Right forelimb (tissue), 1 donor: Measurements from ENCODE around the gene SEH1L.
"Not testable (repeated sequence)": the region's sequence is repeated elsewhere in the genome, so short reads cannot be mapped to it uniquely, and the experiment has no call there.

ENCODE experiments used
- DNase-seq: peaks from one replicate; pipeline ENCODE4 v3.0.0-alpha.2; 2018

The SEH1L gene

DNA sequence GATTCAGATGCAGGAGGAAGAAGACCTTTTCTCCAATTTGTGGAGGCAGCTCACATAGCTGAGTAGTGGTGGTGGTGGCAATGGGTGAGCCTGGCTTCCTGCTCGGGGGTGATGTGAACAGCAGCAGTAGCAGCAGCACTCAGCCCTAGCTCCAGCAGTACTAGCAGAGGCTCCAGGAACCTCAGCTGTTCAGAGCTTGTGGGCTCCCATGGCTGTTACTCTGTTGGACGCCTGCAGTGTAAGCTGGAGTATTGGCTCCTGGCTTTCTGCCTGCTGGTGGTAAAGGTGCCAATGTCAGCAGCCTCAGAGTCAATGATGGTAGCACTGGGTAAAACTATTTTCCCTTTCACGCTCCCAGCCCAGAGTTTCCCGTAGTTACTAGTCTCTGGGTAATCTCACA, 3.1 kb upstream of the SEH1L start:
- peak; percentile 67 for DNase-seq

DNA sequence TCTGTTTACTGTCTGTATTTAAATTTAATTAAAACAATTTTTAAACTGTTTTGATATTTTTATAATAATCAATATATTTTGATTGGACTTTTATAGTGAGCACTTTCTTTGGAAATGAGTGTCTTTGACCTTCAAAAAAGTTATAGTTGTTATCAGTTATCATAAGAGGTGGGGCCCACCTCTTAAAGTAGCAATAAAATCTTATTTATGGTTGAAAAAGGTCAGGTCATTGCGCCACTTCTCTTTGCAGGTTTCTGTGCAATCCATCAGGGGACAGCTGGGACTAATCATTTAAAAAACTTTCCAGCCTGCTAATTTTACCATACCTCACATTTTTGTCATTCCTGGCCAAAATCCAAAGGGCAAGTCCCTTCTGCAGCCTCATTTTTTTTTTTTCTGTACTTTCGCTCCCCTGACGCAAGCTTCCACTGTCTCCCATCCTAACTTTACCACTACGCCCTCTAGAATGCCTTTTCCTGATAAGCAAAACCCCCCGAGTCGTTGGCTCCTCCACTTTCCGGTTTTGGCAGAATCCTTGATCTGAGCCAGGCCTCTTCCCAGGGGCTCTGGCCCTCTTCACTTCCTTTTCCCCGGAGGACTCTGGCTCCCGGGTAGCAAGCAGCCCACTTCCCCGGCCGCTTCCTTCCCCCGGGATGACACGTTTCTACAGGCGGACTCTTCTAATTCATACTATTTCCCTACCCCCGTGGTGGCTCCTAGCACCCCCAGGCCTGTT, 1.1 kb upstream of the SEH1L start:
- no peak for DNase-seq

DNA sequence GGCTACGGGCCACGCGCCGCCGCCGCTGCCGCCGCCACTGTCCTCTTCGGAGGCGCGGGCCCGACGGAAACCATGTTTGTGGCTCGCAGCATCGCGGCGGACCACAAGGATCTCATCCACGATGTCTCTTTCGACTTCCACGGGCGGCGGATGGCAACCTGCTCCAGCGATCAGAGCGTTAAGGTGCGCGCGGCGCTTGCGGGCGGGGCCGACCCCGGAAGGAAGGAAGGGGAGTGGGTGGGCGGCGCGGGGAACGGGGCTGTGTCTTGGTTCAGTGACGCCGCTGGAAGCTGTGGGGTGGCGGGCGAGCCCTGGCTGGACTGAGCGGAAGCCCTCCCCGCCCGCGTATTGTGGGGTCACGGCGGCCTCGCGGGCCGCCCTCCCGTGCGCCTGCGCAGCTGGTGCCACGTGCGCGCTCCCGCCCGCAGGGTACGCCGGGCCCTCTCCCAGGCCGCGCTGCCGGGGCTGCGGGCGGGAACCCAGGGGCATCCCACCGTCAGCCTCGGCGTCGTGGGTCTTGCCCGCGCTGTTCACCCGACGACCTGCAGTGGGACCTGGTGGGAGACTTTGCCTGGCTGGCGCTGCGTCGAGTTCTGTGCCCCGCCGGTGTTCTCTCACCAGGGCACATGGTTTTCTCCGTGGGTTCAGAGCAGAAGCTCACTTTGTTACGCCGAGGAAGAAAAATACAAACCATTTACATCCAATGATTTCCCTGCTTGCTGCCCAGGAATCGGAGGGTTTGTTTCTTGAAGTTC, 416 bp downstream of the SEH1L start:
- DNase-seq: peak; percentile 96

GRCh38 chr18:12958478-12958877, 10.7 kb downstream of the SEH1L start:
- no peak for DNase-seq

DNA sequence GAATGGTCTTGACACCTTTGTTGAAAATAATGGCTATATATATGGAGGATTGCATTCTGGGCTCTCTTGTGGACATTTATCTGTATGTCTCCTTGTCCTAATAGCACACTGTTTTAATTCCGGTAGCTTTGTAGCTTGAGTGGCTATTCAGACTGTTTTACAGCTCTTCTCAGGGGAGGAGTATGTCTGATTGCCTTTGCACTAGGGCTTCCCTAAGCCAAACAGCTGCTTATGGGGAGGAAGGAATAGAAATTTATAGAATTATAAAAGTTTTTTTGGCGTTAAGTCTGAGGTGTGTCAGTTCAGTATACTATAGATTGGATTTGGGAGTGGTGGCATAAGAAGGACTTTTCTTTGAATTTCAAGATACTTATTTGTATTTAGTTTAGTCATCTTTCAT, 12.6 kb downstream of the SEH1L start:
- no peak for DNase-seq

- no peak for DNase-seq
Observed at GRCh38 chr18:12960853-12961397, 13.1 kb downstream of the SEH1L start.

- no peak for DNase-seq
Observed at GRCh38 chr18:12963069-12963468, 15.3 kb downstream of the SEH1L start.

DNA sequence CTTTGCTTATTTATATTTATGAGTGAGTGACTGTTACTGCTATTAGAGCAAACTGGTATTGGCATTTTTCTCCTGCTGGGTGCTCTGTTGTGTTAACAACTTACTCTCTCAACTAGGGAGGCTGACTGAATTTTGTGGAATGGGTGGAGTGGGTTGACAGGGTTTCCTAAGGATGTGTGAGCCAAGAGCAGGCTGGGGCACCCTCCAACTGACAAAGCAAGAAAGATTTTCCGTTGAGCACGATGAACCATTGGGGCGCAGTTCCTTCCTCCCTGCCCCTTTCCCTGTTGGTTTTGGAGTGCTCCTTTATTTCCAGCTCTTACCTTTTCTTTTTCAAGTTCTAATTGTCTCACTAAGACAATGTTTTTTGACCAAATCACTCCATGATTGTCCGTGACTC, 20.3 kb downstream of the SEH1L start:
- no peak for DNase-seq

DNA sequence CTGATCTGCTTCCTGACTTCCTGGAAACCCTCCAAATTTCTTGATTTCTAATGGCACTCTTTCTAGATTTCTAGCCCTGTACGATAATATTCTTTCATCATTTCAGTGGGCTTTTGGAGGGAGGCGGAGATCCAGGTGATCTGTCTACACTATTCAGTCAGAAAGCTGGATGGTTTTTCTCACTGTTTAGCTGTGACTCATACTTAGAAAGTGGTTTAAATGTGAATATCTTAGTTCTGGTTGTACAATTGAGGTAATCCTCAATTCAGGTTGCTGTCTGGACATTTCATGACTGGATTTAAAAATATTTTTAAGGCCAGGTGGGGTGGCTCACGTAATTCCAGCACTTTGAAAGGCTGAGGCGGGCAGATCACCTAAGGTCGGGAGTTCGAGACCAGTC, 20.8 kb downstream of the SEH1L start:
- DNase-seq: no peak

- no peak for DNase-seq
Observed at GRCh38 chr18:12973562-12974213, 25.9 kb downstream of the SEH1L start.

GRCh38 chr18:12975488-12975887, 27.7 kb downstream of the SEH1L start:
- no peak for DNase-seq

GRCh38 chr18:12976305-12976704, 28.5 kb downstream of the SEH1L start:
- DNase-seq: no peak

- not testable (repeated sequence) for DNase-seq
Observed at GRCh38 chr18:12980065-12980464, 32.3 kb downstream of the SEH1L start.

DNA sequence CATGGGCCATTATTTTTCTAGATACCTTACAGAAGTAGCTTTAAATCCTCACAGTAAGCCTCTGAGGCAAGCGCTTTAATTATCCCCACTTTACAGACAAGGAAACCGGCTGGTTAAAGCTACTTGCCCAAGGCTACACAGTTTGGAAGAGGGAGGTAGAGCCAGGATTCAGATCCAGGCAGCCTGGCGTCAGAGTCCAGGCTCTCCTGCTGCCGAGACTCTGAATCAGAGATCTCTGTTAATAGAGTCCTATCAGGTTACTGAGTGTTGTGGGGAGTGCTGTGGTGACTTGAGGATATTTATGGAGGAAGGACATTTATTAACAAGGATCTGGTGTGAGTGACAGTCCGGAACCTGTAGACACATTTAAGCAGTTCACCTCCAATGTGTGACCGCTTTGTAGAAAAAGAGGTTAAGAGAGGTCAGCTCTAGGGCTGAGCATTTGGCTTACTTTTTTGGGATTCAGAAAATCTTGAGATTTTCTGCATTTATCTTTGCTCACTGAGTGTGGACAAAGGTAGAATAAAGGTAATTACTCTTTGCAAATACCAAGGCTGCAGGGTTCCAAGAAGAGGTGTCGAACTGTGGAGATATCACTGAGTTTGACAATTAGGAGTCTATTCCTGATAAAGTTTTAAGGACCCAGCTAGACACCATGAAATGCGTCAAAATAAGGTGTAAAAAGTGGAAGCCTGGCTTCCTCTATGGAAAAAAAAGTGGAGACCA, 41.7 kb downstream of the SEH1L start:
- DNase-seq: no peak

GRCh38 chr18:12990123-12990475, 42.3 kb downstream of the SEH1L start:
- no peak for DNase-seq

- DNase-seq: no peak
Observed at GRCh38 chr18:12990641-12990966, 42.8 kb downstream of the SEH1L start.

DNA sequence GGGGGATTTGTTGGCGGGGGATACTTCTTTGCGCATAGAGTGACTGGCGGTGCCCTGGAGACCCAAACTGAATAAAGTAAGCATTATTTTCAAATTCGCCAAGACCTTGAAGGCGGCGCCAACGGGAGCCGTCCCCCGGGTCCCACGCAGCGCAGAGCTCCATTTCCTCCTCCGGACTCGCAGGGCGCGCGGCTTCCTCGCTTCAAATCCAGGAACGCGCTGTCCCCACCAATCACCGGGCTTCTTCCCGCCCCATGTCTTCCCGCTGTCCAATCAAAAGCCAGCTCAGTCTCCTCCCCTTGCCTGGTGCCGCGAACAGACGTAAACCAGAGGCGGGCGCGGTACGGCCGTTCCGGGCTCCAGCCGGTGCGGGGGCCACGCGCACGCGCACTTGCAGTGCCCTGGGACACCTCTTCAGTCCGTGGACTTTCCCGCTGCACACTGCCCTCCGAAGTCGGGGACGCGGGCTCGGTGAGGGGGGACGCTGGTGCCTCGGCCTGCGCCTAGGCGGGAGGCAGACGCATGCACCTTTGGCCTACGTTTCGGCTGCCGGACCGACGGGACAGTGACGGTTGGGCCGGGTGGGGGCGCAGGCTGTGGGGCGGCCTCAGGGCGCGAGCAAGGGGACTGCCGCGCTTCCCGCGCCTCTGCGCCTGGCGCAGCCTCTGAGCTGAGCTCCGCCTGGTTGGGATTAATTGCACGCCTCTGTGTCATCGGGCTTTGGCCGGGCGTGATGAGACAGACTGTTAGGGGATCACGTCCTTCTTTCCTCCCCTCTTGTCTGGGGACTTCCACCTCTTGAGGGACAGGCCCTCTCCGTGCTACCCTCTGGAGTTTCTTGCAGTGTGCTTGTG, 43.4 kb downstream of the SEH1L start, which contains the start of gene CEP192:
TSS of gene CEP192 (plus strand) at position 396 of the 854 bp plus-strand sequence. CDS start 8,063 bp downstream, outside the sequence.
- peak; percentile 98 for DNase-seq

DNA sequence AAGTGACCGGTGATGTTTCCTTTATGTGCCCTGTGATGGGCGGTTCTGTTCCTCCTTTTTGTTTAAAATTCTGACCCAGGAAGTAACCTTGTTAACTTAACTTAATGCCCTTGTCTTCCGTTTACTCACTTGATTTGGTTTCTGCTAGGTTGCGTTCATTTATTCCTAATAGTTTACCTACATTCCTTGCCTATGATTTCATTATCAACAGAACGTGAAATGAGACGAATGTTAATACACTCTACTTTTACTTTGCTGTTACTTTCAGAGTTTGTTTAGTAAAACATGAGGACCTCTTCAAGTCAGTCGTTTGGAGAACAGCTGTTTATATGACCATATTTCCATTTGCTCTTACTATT, 44.0 kb downstream of the SEH1L start:
- no peak for DNase-seq

- DNase-seq: no peak
Observed at GRCh38 chr18:12993439-12993838, 45.6 kb downstream of the SEH1L start.

DNA sequence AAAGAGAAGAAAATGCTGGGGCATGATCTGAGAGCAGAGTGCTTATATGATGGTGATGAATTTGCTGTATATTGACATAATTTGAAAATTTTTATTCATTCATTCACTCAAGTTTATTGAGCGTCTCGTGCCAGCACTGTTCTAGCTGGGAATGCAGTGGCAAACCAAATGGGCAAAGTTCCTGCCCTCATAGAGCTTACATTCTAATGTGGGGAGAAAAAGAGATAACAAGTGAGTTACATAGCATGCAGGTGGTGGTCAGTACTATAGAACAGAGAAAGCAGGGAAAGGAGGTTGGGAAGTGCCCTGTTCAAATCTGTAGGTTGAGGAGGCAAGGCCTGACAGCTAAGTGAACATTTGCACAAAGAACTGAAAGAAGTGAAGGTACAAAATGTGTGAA, 47.6 kb downstream of the SEH1L start:
- no peak for DNase-seq

GRCh38 chr18:12995952-12996477, 48.2 kb downstream of the SEH1L start:
- DNase-seq: no peak
